Measurements from ENCODE around the gene AFAP1L1.

The AFAP1L1 gene

GRCh38 chr5:149379818-149380374, 108.2 kb downstream of the AFAP1L1 start:
- H3K36me3 Mint-ChIP-seq (ENCODE audit: low read depth) = no peaks in the 10 kb centered on the region
- no peak for DNase-seq
- H3K27me3 Mint-ChIP-seq (ENCODE audit: low read depth, poor library complexity) = peaks cover 6% of the 10 kb centered on the region
- TF ChIP-seq CTCF (IDR thresholded peaks at IDR 0.05) = no peak
- no peak overlapping the region for H3K27ac Mint-ChIP-seq
- H3K9me3 Mint-ChIP-seq = no peaks in the 10 kb centered on the region
- peaks cover 59% of the 10 kb centered on the region for H3K4me1 Mint-ChIP-seq
- no peak overlapping the region for H3K4me3 Mint-ChIP-seq

DNA sequence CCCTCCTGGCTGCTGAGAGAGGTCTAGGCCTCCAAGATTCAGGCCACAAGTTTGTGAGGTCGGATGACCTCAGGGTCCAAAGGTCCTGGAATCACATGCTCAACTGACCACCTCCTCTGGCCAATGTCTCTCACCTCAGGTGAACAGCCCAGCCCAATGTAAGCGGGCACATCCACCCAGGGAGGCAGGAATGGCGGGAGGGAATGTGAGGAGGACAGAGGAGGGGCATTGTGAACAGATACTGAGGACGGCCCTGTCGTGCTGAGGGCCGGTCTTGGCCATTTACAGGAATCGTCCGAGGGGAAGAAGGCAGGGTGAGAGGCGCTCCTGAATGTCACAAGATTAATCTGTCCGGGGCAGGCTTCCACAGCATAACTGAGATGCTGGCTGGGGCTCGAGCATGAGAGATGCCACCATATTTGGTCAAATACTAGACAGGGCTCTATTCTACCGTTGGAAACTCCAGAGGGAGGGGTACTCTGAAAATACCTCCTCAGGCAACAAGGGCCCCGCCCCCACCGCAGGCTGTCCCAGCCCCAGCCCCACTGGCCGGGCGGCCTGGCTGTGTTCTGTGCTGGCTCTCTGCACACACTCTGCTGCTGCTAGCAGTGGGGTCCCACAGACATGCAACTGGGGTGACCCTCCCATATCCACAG, 108.9 kb downstream of the AFAP1L1 start:
- TF ChIP-seq CTCF (IDR thresholded peaks at IDR 0.05) = no peak
- peak overlapping the region; percentile 54 for H3K27ac Mint-ChIP-seq
- H3K9me3 Mint-ChIP-seq = no peaks in the 10 kb centered on the region
- peaks cover 65% of the 10 kb centered on the region for H3K4me1 Mint-ChIP-seq
- no peak overlapping the region for H3K4me3 Mint-ChIP-seq
- H3K36me3 Mint-ChIP-seq (ENCODE audit: low read depth) = no peaks in the 10 kb centered on the region
- H3K27me3 Mint-ChIP-seq (ENCODE audit: low read depth, poor library complexity) = peaks cover 6% of the 10 kb centered on the region
- DNase-seq = no peak

DNA sequence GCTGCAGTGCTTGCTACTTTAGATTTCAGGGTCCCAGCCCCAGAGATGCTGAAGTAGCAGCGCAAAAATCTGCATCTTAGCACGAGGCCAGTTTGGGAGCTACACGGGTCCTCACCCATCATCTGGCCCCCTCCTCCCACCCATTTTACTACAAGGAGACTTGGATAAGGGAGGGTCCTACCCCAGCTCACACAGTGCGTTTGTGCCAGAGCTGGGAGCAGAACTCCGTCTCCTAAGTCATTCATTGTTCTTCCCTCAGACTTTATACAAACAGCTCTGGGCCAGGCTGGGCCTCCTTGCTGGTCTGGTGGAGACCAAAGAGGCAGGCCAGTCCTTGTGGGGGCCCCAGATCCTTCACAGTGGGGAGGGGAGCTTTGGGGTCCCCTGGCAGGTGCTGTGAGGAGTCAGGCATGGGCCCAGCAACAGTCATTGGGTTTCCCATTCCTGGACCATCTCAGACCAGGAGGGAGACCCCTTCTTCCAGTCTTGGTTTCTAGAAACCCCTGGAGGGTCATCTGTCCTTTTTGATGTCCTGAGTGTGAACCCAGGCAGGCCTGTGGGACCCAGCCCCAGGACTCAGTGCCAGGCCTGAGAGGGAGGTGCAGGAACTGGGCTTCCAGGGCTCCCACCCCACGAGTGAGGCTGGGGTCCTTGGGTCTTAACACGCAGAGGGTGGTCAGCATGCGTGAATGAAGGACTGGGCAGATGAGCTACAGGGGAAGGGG, 109.8 kb downstream of the AFAP1L1 start:
- H3K27ac Mint-ChIP-seq = no peak overlapping the region
- peaks cover 73% of the 10 kb centered on the region for H3K4me1 Mint-ChIP-seq
- no peak for TF ChIP-seq CTCF (IDR thresholded peaks at IDR 0.05)
- no peaks in the 10 kb centered on the region for H3K9me3 Mint-ChIP-seq
- peaks cover 6% of the 10 kb centered on the region for H3K27me3 Mint-ChIP-seq (ENCODE audit: low read depth, poor library complexity)
- no peaks in the 10 kb centered on the region for H3K36me3 Mint-ChIP-seq (ENCODE audit: low read depth)
- DNase-seq = no peak
- no peak overlapping the region for H3K4me3 Mint-ChIP-seq

GRCh38 chr5:149381986-149382338, 110.3 kb downstream of the AFAP1L1 start:
- TF ChIP-seq CTCF (IDR thresholded peaks at IDR 0.05) = peak; percentile 84
- Mint-ChIP-seq H3K4me3 (peak overlapping the region; percentile 44), H3K36me3 (ENCODE audit: low read depth) (no peaks in the 10 kb centered on the region), H3K27ac (peak overlapping the region; percentile 80), H3K9me3 (peaks cover under 1% of the 10 kb centered on the region), H3K4me1 (peaks cover 78% of the 10 kb centered on the region), H3K27me3 (ENCODE audit: low read depth, poor library complexity) (peaks cover 6% of the 10 kb centered on the region)
- peak; percentile 91 for DNase-seq

GRCh38 chr5:149382517-149383220, 111.0 kb downstream of the AFAP1L1 start:
- TF ChIP-seq CTCF (IDR thresholded peaks at IDR 0.05) = no peak
- no peak for DNase-seq
- peaks cover 85% of the 10 kb centered on the region for H3K4me1 Mint-ChIP-seq
- H3K27ac Mint-ChIP-seq = no peak overlapping the region
- H3K9me3 Mint-ChIP-seq = peaks cover 3% of the 10 kb centered on the region
- H3K36me3 Mint-ChIP-seq (ENCODE audit: low read depth) = no peaks in the 10 kb centered on the region
- peaks cover 6% of the 10 kb centered on the region for H3K27me3 Mint-ChIP-seq (ENCODE audit: low read depth, poor library complexity)
- H3K4me3 Mint-ChIP-seq = no peak overlapping the region

Measured in nephron progenitor cell (in vitro differentiated cells).